Uterus (tissue), 2 donors: ENCODE data around the gene PDIA3.

Source experiments
- POLR2A ChIP-seq, 2 donors: fragments of 450-650 bp; IDR thresholded peaks; one replicate each; pipeline ENCODE4 v1.6.1; 2016; ENCODE audit warnings: antibody characterized with exemption in 2 of 2, mild to moderate bottlenecking in 1 of 2, moderate library complexity in 1 of 2
- TF ChIP-seq, protein P1 (sequence below), 4 experiments: fragments of 200-600 bp in 2 of 4; fragments of 450-650 bp in 2 of 4; sonication (generic) in 2 of 4; IDR thresholded peaks; one replicate each; pipeline ENCODE4 v1.5.1; 2016 to 2019; ENCODE audit warnings: antibody characterized with exemption in 4 of 4, mild to moderate bottlenecking in 2 of 4, moderate library complexity in 1 of 4

DNA sequence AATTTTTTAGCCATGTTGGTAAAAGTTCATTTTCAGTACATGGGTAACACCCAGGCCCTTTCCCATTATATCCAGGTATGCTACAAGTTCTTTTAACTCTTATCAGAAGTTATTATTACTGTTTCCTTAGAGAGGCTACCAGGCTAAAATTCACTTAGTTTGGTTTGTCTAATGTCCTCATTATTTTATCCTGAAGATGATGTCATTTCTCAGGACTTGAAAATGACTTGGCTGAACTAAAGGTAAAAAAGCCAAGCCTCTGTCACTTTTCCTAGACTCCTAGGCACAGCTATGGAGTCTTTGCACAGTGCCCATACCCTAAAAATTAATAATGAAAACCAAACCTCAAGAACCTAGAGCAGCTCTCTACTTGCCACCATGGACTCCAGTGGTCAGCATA lies 26.4 kb downstream of the PDIA3 start:
- TF ChIP-seq, protein P1, sequence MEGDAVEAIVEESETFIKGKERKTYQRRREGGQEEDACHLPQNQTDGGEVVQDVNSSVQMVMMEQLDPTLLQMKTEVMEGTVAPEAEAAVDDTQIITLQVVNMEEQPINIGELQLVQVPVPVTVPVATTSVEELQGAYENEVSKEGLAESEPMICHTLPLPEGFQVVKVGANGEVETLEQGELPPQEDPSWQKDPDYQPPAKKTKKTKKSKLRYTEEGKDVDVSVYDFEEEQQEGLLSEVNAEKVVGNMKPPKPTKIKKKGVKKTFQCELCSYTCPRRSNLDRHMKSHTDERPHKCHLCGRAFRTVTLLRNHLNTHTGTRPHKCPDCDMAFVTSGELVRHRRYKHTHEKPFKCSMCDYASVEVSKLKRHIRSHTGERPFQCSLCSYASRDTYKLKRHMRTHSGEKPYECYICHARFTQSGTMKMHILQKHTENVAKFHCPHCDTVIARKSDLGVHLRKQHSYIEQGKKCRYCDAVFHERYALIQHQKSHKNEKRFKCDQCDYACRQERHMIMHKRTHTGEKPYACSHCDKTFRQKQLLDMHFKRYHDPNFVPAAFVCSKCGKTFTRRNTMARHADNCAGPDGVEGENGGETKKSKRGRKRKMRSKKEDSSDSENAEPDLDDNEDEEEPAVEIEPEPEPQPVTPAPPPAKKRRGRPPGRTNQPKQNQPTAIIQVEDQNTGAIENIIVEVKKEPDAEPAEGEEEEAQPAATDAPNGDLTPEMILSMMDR (IDR thresholded peaks at IDR 0.05): no peak
- no peak for TF ChIP-seq POLR2A (IDR thresholded peaks at IDR 0.05)
